SK-N-SH treated with all-trans-retinoic acid at 6 μM for 48 hours (cell line): ENCODE data around the gene OR10A5.
"Not testable (repeated sequence)": the region's sequence is repeated elsewhere in the genome, so short reads cannot be mapped to it uniquely, and the experiment has no call there.

Source experiments
- ATAC-seq: fragments of 200-7000 bp; cut with Tn5 transposase; 3 replicates; pipeline ENCODE4 v1.9.1; 2020; ENCODE audit warnings: mild to moderate bottlenecking, moderate library complexity
- BACH2 ChIP-seq: fragments of 250-450 bp; sonication (Bioruptor Pico); IDR thresholded peaks from 2 replicates; pipeline ENCODE4 v1.9.0; 2021; ENCODE audit warnings: mild to moderate bottlenecking, borderline replicate concordance
- CSDC2 ChIP-seq: fragments of 250-450 bp; sonication (Bioruptor Pico); IDR thresholded peaks from 2 replicates; pipeline ENCODE4 v1.5.0; 2020; ENCODE audit warnings: mild to moderate bottlenecking, moderate library complexity
- ESRRG ChIP-seq: fragments of 250-450 bp; sonication (Bioruptor Pico); IDR thresholded peaks from 2 replicates; pipeline ENCODE4 v1.6.1; 2021; ENCODE audit warnings: mild to moderate bottlenecking
- GLIS3 ChIP-seq: fragments of 250-450 bp; sonication (Bioruptor Pico); IDR thresholded peaks from 2 replicates; pipeline ENCODE4 v1.5.0; 2020; ENCODE audit warnings: mild to moderate bottlenecking, moderate library complexity
- ISL1 ChIP-seq: fragments of 250-450 bp; sonication (Bioruptor Pico); IDR thresholded peaks from 2 replicates; pipeline ENCODE4 v2.1.2; 2022; ENCODE audit warnings: mild to moderate bottlenecking, moderate library complexity
- OSR1 ChIP-seq: fragments of 250-450 bp; sonication (Bioruptor Pico); IDR thresholded peaks from 2 replicates; pipeline ENCODE4 v1.8.0; 2022; ENCODE audit warnings: moderate library complexity, mild to moderate bottlenecking, inconsistent platforms
- PPARA ChIP-seq: fragments of 250-450 bp; sonication (Bioruptor Pico); IDR thresholded peaks from 2 replicates; pipeline ENCODE4 v1.5.0; 2020; ENCODE audit warnings: mild to moderate bottlenecking, borderline replicate concordance
- RARB ChIP-seq: fragments of 250-450 bp; sonication (Bioruptor Pico); IDR thresholded peaks from 2 replicates; pipeline ENCODE4 v1.8.0; 2021; ENCODE audit warnings: mild to moderate bottlenecking, moderate library complexity
- SNAI2 ChIP-seq: fragments of 250-450 bp; sonication (Bioruptor Pico); IDR thresholded peaks from 2 replicates; pipeline ENCODE4 v1.5.0; 2020; ENCODE audit warnings: mild to moderate bottlenecking, moderate library complexity
- TCF4 ChIP-seq: fragments of 250-450 bp; sonication (Bioruptor Pico); IDR thresholded peaks from 2 replicates; pipeline ENCODE4 v1.8.0; 2021; ENCODE audit warnings: mild to moderate bottlenecking, moderate library complexity, borderline replicate concordance
- TOX ChIP-seq: fragments of 250-450 bp; sonication (Bioruptor Pico); IDR thresholded peaks from 2 replicates; pipeline ENCODE4 v1.8.0; 2021; ENCODE audit warnings: mild to moderate bottlenecking, moderate library complexity, borderline replicate concordance
- ZC3H10 ChIP-seq: fragments of 250-450 bp; sonication (Bioruptor Pico); IDR thresholded peaks from 2 replicates; pipeline ENCODE4 v1.5.1; 2021; ENCODE audit warnings: mild to moderate bottlenecking, moderate library complexity
- ZFP30 ChIP-seq: fragments of 450-650 bp; formaldehyde crosslinking; IDR thresholded peaks from 2 replicates; pipeline ENCODE4 v1.5.0; 2022; ENCODE audit warnings: mild to moderate bottlenecking, moderate library complexity
- ZNF70 ChIP-seq: fragments of 450-650 bp; formaldehyde crosslinking; IDR thresholded peaks from 2 replicates; pipeline ENCODE4 v1.5.0; 2020; ENCODE audit warnings: mild to moderate bottlenecking, moderate library complexity
- TF ChIP-seq, protein P1 (sequence below): fragments of 250-450 bp; sonication (Bioruptor Pico); IDR thresholded peaks from 2 replicates; pipeline ENCODE4 v1.5.1; 2020; ENCODE audit warnings: low read depth, mild to moderate bottlenecking, moderate library complexity
- TF ChIP-seq, protein P2 (sequence below): fragments of 250-450 bp; sonication (Bioruptor Pico); IDR thresholded peaks from 2 replicates; pipeline ENCODE4 v1.8.0; 2021; ENCODE audit warnings: low read depth, mild to moderate bottlenecking, moderate library complexity, borderline replicate concordance
- TF ChIP-seq, protein P3 (sequence below): fragments of 250-450 bp; sonication (Bioruptor Pico); IDR thresholded peaks from 2 replicates; pipeline ENCODE4 v1.8.0; 2020; ENCODE audit warnings: mild to moderate bottlenecking, moderate library complexity, borderline replicate concordance
- TF ChIP-seq, protein P4 (sequence below): fragments of 250-450 bp; sonication (Bioruptor Pico); IDR thresholded peaks from 2 replicates; pipeline ENCODE4 v1.5.1; 2021; ENCODE audit warnings: mild to moderate bottlenecking, moderate library complexity

OR10A5 gene, protein sequence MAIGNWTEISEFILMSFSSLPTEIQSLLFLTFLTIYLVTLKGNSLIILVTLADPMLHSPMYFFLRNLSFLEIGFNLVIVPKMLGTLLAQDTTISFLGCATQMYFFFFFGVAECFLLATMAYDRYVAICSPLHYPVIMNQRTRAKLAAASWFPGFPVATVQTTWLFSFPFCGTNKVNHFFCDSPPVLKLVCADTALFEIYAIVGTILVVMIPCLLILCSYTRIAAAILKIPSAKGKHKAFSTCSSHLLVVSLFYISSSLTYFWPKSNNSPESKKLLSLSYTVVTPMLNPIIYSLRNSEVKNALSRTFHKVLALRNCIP

DNA sequence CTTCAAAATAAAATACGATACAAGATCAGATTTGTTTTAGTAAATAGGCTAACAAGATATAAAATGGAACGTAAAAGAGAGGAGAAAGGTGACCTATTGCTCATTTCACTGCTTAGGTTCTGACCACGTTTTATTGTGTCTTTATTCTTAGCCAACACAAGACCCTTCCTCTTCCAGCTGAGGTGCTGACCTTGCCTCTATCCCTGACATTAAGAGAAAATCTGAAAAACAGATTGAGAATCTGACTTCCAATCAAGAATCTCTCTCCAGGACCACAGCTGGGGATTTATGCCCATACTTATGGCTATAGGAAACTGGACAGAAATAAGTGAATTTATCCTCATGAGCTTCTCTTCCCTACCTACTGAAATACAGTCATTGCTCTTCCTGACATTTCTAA, at the start of gene OR10A5:
Gene OR10A5 (plus strand): TSS at position 301 of the 400 bp plus-strand sequence. CDS start 0 bp downstream, at position 301.
- no peak for TF ChIP-seq ZNF70 (CRISPR knock-in tag)
- TF ChIP-seq GLIS3 (CRISPR knock-in tag), result no peak
- TF ChIP-seq ISL1 (CRISPR knock-in tag), result no peak
- no peak for TF ChIP-seq BACH2 (CRISPR knock-in tag)
- TF ChIP-seq CSDC2 (CRISPR knock-in tag), result no peak
- no peak for TF ChIP-seq ZFP30
- no peak for TF ChIP-seq TOX
- no peak for ATAC-seq

DNA sequence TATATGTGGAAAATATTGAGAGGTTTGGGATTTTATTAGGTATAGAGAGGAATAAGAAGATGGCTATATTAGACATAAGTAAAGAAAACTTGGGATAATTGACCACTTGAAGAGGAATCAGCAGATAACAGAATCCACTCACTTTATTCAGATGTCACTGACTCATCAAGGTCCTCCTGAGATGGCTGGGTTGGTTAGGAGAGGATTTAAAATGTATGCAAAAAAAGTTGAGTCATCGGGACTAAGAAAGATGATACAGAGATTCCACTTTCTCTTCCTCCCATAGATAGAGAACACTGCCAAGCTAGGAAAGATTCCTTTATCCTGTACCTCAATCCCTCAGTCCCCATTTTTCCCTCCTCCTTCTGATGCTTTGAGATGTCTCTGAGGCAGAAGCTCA, 46.1 kb upstream of the OR10A5 start, which contains the start of gene OR6A2:
Gene OR6A2 (minus strand): TSS at position 288 of the 400 bp plus-strand sequence. CDS start 3,981 bp downstream, outside the sequence.
- ATAC-seq, result no peak

DNA sequence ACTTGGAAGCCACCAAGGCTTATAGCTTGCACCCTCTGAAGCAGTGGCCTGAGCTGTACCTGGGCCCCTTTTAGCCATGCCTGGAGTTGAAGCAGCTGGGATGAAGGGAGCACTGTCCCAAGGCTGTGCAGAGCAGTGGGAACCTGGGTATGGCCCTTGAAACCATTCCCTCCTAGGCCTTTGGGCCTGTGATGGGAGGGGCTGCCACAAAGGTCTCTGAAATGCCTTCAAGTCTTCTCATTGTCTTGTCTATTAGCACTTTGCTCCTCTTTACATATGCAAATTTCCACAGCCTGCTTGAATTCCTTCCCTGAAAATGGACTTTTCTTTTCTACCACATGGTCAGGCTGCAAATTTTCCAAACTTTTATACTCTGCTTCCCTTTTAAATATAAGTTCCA, 44.4 kb upstream of the OR10A5 start:
- ATAC-seq, result not testable (repeated sequence)

More for the DNA sequence above, 46.1 kb upstream of the OR10A5 start, which contains the start of gene OR6A2:
- TF ChIP-seq, protein P1, sequence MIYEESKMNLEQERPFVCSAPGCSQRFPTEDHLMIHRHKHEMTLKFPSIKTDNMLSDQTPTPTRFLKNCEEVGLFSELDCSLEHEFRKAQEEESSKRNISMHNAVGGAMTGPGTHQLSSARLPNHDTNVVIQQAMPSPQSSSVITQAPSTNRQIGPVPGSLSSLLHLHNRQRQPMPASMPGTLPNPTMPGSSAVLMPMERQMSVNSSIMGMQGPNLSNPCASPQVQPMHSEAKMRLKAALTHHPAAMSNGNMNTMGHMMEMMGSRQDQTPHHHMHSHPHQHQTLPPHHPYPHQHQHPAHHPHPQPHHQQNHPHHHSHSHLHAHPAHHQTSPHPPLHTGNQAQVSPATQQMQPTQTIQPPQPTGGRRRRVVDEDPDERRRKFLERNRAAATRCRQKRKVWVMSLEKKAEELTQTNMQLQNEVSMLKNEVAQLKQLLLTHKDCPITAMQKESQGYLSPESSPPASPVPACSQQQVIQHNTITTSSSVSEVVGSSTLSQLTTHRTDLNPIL (CRISPR knock-in tag), result no peak
- TF ChIP-seq SNAI2 (CRISPR knock-in tag), result no peak
- TF ChIP-seq, protein P2, sequence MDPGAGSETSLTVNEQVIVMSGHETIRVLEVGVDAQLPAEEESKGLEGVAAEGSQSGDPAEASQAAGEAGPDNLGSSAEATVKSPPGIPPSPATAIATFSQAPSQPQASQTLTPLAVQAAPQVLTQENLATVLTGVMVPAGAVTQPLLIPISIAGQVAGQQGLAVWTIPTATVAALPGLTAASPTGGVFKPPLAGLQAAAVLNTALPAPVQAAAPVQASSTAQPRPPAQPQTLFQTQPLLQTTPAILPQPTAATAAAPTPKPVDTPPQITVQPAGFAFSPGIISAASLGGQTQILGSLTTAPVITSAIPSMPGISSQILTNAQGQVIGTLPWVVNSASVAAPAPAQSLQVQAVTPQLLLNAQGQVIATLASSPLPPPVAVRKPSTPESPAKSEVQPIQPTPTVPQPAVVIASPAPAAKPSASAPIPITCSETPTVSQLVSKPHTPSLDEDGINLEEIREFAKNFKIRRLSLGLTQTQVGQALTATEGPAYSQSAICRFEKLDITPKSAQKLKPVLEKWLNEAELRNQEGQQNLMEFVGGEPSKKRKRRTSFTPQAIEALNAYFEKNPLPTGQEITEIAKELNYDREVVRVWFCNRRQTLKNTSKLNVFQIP (CRISPR knock-in tag), result no peak
- no peak for TF ChIP-seq BACH2 (CRISPR knock-in tag)
- TF ChIP-seq TCF4 (CRISPR knock-in tag), result no peak
- no peak for TF ChIP-seq ZC3H10 (CRISPR knock-in tag)
- TF ChIP-seq, protein P3, sequence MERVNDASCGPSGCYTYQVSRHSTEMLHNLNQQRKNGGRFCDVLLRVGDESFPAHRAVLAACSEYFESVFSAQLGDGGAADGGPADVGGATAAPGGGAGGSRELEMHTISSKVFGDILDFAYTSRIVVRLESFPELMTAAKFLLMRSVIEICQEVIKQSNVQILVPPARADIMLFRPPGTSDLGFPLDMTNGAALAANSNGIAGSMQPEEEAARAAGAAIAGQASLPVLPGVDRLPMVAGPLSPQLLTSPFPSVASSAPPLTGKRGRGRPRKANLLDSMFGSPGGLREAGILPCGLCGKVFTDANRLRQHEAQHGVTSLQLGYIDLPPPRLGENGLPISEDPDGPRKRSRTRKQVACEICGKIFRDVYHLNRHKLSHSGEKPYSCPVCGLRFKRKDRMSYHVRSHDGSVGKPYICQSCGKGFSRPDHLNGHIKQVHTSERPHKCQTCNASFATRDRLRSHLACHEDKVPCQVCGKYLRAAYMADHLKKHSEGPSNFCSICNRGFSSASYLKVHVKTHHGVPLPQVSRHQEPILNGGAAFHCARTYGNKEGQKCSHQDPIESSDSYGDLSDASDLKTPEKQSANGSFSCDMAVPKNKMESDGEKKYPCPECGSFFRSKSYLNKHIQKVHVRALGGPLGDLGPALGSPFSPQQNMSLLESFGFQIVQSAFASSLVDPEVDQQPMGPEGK (CRISPR knock-in tag), result no peak
- TF ChIP-seq, protein P4, sequence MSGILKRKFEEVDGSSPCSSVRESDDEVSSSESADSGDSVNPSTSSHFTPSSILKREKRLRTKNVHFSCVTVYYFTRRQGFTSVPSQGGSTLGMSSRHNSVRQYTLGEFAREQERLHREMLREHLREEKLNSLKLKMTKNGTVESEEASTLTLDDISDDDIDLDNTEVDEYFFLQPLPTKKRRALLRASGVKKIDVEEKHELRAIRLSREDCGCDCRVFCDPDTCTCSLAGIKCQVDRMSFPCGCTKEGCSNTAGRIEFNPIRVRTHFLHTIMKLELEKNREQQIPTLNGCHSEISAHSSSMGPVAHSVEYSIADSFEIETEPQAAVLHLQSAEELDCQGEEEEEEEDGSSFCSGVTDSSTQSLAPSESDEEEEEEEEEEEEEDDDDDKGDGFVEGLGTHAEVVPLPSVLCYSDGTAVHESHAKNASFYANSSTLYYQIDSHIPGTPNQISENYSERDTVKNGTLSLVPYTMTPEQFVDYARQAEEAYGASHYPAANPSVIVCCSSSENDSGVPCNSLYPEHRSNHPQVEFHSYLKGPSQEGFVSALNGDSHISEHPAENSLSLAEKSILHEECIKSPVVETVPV (CRISPR knock-in tag), result no peak
- no peak for TF ChIP-seq ESRRG (CRISPR knock-in tag)
- TF ChIP-seq ISL1 (CRISPR knock-in tag), result no peak

DNA sequence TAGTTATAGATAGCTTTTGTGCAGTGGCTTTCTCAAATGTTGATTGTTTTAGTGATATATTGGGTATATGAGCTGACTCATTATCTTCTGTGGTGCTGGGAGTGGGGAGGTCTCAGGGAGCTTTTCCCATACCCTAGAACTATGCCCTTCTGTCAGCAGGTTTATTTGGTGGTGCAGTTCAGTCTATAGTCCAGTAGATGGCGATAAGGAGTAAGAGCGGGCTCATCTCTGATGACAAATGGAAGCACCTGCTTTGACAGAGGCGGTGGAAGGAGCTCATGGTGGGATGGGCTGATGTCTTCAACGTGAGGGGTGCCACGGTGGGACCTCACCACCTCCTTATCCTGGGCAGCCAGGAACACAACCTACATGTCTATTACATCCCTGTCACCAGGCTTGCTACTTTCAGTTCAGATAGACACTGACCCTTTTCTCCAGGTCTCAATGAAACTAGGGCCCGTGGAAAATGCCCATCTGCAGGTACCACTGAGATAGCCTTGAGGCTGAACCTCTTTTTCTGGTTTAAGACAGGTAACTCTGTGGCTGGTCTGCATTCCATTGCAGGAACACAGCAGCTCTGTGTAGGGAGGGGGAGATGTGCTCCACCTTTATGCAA, 33.0 kb upstream of the OR10A5 start:
- ATAC-seq, result peak; percentile 83
- TF ChIP-seq, protein P3 (CRISPR knock-in tag), result no peak
- TF ChIP-seq, all 23 proteins: peak for 0

DNA sequence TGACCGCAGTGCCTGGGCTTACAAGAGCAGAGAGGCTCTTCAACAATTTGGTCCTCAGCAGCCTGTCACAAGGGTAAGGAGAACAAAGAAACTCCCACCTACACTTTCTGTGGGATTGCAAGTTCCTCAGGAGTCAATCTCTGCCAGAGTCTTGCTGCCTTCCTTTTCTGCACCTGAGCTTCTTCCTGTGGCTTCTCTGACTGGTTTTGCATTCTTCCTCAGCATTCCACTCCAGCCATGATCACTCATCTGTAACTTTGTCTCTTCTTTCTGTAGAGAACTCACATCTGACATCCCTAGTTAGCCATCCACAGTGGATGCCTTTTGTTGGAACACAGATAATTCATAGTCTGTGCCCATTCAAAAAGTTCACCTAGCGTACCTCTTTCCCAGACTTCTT, 31.8 kb upstream of the OR10A5 start:
- ATAC-seq, result no peak
- TF ChIP-seq ZFP30, result no peak
- no peak for TF ChIP-seq OSR1 (CRISPR knock-in tag)
- TF ChIP-seq PPARA (CRISPR knock-in tag), result no peak
- TF ChIP-seq, protein P2 (CRISPR knock-in tag), result no peak
- TF ChIP-seq, protein P3 (CRISPR knock-in tag), result no peak
- TF ChIP-seq ZC3H10 (CRISPR knock-in tag), result no peak
- no peak for TF ChIP-seq RARB (CRISPR knock-in tag)
- no peak for TF ChIP-seq GLIS3 (CRISPR knock-in tag)
